ENCODE data around the gene ALG6. TPM values are rescaled to one million over a fixed set of nuclear protein-coding genes. Genes with fewer than 3 reads are reported as not detected.

Gene ALG6
- total RNA-seq, result 7.7 and 14.4 TPM in 2 replicates

GRCh38 chr1:63367215-63368103, at the start of gene ALG6:
ALG6 (plus strand) TSS chr1:63367627; CDS start chr1:63370978, 3,351 bp downstream.

DNA sequence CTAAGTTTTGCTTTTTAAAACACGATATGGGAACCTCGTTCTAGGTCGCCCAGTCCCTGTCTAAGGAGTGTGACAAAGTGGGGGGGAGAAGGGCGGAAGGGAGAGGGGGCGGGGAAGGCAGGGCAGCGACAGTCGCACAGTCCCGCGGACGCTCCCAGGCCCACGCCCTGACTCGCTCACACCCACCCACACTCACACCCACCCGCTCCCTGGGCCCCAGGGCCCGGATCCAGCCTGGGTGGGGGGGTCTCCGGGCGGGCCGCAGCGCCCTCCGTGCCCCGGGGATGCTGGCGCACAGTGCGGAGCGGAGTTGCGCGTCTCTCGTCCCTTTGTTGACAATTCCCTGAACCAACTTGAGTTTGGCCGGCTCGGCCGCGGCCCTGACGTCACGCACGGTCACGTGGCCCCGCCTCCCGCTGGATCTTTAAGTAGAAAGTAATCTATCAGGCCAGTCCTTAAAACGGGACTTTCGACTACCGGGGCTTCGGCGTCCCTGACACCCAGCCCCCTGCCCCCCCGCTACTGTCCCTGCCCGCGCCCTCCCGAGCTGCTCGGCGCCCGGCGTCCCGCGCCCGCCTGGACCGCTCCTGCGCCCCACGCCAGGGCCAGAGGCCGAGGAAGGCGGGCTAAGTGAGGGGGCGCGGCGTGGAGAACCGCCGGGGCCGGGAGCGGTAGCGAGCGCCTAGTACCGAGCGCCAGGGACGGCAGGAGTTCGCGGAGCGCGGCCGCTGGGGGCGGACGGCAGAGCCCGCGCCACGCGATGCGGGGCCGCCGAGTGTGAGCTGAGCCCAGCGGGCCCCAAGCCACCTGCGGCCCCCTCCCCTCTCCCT, 45.1 kb upstream of the ALG6 start, which contains the start of gene FOXD3:
Gene FOXD3 (plus strand): TSS at position 454 of the 830 bp plus-strand sequence. CDS start 492 bp downstream, outside the sequence.

Other genes starting within 250 kb of the ALG6 start
- not detected in 2 replicates for gene FOXD3, start 45.1 kb upstream of the ALG6 start, total RNA-seq
- gene ITGB3BP, start 155.6 kb downstream of the ALG6 start, total RNA-seq, result 15.4 and 24.0 TPM in 2 replicates
- gene EFCAB7, start 155.9 kb downstream of the ALG6 start, total RNA-seq, result 2.0 and 3.4 TPM in 2 replicates
- 58.7 and 61.6 TPM in 2 replicates for gene PGM1, start 225.8 kb downstream of the ALG6 start, total RNA-seq

Data from airway epithelial cell (primary cell).